GM18508 (cell line): ENCODE measurements around the gene RBM33.
A peak's percentile ranks its signal among the peaks of the same experiment; 100 is the strongest.

Experiments
- ATAC-seq: cut with Tn5 transposase; IDR thresholded peaks from one replicate; pipeline ENCODE4 v1.9.1; 2021; ENCODE audit warnings: moderate number of reproducible peaks; ENCODE audit not compliant: insufficient read depth, unreplicated experiment

The RBM33 gene

DNA sequence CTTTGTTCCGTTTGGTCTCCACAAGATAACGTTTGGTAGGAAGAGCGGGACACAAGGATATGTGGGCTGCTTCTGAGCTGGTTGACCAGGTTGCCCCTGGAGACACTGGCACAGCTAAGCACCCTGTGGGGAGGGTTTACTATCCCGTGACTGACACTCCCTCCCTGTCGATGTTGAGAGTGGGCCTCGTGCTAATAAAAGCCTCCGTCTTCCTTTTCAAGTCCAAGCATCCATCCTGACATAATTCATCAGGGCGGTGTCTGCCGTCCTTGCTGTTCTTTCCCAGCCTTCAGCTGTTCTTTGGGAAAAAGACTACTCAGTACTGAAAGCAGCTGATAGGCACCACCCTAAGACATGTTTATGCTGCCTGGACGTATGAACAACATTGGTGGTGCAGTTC lies 118.2 kb downstream of the RBM33 start:
- no peak for ATAC-seq

- no peak for ATAC-seq
These were observed 118.7 kb downstream of the RBM33 start for GRCh38 chr7:155763122-155763521.

- peak; percentile 60 for ATAC-seq
These were observed 119.4 kb downstream of the RBM33 start for GRCh38 chr7:155763691-155764437.

DNA sequence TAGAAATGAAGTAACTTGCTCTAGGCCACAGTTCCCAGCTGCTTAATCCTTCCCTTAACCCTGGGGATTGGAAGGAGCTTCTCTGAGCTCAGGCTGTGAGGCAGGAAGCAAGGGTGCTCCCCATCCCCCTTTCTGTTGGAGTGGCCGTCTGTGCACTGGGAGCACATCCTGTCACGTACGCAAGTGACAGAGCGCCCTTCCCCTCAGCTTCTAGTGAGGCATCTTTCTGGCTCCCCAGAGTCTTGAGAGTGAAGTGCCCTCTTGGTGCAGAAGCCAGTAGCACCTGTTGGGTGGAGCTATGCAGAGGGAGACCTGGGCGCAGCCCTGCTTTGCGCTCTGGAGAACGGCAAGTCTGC lies 120.0 kb downstream of the RBM33 start:
- no peak for ATAC-seq

- no peak for ATAC-seq
These were observed 121.0 kb downstream of the RBM33 start for GRCh38 chr7:155765458-155765857.

DNA sequence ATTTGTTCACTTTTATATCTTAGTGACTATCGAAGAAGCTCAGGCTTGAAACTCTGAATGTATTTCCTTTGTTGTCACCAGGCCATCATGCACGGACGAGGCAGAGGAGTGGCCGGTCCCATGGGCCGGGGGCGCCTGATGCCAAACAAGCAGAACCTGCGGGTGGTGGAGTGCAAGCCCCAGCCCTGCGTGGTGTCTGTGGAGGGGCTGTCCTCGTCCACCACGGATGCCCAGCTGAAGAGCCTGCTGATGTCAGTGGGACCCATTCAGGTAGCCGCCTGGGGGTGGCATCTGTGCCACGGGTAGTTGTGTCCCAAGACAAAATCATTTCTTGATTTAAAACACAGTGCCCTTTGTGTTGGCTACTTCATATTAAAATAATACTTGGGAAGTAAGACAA lies 121.9 kb downstream of the RBM33 start:
- no peak for ATAC-seq

GRCh38 chr7:155766966-155767916 lies 122.8 kb downstream of the RBM33 start:
- ATAC-seq, result no peak

DNA sequence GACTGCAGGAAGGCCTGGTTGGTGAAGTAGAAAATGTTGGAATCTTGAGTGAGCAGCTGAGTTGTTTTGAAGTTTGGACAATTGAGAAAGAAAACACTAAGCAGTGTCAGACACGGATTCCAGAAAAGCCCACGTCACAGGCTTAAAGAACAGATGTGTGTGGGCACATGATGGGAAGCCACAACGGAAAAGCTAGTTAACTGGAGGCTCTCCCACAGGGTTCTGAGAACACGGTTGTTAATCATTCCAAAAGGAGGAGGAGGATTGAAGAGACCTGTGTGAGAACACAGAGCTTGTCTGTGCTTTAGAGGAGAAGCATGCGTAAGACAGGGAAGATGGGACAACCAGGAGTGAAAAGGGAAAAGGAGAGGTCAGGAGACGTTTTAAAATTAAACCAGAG lies 125.2 kb downstream of the RBM33 start:
- no peak for ATAC-seq

GRCh38 chr7:155770241-155770640 lies 125.8 kb downstream of the RBM33 start:
- no peak for ATAC-seq

- no peak for ATAC-seq
These were observed 129.1 kb downstream of the RBM33 start for GRCh38 chr7:155773531-155773930.

DNA sequence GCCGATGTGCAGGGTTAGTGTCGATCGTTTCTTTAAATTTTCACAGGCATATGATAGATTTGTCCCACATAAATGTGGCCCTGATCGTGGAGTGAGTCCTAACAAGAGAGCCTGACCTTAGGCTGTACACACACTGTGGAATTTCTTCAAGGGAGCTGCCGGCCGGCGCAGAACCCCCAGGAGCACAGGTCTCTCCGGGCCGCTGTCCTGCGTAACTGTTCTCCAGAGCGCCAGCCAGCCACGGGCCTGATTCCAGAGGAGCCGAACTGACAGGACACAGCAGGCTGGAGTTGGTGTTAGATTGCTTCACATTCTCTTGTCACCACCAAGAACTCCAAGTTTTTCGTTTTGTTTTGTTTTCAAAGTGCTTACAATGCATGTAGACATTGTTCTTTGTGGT lies 130.5 kb downstream of the RBM33 start:
- ATAC-seq, result no peak

DNA sequence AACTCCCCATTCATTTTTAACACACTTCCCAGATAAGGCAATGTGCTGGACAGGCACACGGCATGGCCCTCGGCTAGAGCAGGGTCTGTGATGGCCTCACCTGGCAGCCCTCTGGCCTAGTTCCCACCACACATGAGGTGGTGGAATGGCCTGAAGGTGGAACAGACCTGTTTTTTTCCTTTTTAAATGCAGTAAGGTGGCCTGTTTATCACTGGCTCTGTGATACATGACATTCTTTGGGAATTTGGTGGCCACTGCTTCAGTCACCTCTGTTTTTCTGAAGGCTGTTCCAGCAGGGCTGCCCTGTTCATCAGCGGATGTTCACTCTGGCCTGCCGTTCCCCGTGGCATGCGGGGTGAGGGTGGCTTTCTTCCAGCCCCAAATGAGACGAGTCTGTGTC lies 131.2 kb downstream of the RBM33 start:
- no peak for ATAC-seq

DNA sequence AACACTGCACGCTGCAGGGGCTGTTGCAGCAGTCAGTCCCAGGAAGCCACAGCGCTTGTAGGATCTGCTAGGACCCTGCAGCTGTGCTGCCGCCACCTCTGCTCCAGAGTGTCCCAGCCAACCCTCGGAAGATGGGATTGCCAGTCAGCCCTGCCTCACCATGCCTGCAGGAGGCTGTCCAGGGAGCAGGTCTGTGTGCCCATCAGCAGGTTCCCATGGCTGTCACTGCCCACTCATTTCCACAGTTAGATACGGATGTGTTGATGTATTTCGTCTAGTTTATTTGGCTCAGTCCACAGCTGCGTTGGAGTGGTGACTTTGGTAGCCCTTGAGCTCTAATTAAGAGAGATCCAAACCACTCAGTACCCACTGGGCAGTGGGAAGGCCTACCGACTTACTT lies 132.1 kb downstream of the RBM33 start:
- no peak for ATAC-seq

GRCh38 chr7:155778349-155778748 lies 133.9 kb downstream of the RBM33 start:
- ATAC-seq, result no peak

DNA sequence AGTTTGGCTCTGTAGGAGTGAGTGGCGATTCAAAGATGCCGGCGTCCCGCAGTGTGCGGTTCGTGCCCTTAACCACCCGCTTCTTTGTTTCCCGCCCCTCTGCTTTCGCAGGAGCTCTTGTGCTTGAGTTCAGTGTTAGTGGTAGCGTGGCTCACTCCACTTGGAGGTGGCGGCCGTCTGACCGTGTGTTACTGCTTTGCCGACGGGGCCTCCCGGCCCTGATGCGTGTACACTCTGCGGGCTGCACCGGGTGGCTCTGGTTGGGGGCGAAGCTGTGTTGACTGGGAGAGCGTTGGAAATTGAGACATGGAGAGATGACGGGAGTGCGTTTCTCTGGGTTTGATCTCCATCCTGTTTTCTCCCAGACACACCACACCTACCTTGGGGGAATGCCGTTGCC lies 136.4 kb downstream of the RBM33 start:
- ATAC-seq, result no peak

DNA sequence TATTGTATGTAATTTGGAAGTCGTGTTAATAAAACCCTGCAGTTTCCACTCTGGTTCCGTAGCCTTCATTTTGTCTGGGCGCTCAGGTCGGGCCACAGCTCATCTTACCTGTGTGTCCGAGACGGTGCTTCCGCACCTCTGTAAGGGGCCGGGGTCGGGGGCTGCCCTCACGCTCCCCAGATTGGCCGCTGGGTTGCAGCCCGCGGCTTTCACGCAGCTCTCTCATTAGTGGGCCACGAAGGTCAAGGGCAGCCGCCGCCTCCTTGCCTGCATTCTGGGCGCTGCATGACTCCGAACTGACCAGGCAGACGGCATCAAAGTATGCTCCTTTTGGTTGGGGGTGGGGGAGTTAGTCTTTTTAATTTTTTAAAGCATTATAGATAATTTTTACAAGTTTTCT lies 137.0 kb downstream of the RBM33 start:
- ATAC-seq, result no peak

GRCh38 chr7:155782466-155782865 lies 138.0 kb downstream of the RBM33 start:
- ATAC-seq, result no peak

- no peak for ATAC-seq
These were observed 141.1 kb downstream of the RBM33 start for GRCh38 chr7:155785536-155785935.

- no peak for ATAC-seq
These were observed 142.0 kb downstream of the RBM33 start for GRCh38 chr7:155786491-155786890.

DNA sequence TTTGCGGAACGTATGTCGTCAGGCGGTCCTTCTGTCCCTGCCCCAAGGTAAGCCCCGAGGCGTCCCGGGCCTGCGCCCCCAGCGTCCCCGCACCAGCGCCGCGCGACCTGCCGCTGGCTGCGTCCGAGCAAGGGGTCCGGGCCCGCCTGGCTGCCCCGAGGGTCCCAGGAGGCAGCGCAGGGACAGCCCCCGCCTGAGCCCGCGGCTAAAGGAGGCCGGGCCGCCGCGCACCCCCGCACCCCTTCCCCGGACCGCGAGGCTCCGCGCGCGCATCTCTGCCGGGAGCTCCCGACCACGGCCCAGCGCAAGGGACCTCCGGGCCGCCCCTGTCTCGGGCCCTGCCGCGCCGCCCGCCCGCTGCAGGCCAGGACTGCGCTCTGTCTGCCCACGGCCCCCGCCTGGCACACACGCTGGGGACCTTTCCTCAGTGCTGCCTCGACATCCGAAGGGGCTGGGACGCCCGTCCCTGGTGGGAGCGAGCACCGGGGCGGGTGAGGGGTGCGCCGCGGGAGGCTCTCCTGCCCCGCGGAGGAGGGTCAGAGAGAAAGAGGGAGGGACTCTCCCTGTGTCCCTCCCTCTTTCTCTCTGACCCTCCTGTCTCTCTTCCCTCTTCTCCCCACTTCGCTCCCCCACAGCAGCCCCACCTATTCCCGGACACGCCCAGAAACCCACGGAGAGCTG lies 142.8 kb downstream of the RBM33 start:
- ATAC-seq, result no peak

GRCh38 chr7:155788616-155789000 lies 144.1 kb downstream of the RBM33 start:
- ATAC-seq, result no peak
